ENCODE data around the gene STAT4.

STAT4 gene

GRCh38 chr2:191008286-191008685 is 142.5 kb downstream of the STAT4 start:
- Histone ChIP-seq H3K9me3 (ENCODE audit: insufficient read depth, low read length) (no peaks in the 10 kb centered on the region), H3F3A (ENCODE audit: insufficient read depth) (no peaks in the 10 kb centered on the region), H3K27me3 (ENCODE audit: low read length) (no peaks in the 10 kb centered on the region), H4K20me1 (ENCODE audit: low read depth, low read length) (no peaks in the 10 kb centered on the region), H2AFZ (ENCODE audit: low read depth, low read length, severe bottlenecking) (no peak overlapping the region), H3K9me2 (replicated peaks; ENCODE audit: insufficient read depth, low read length) (no peaks in the 10 kb centered on the region), H3K79me2 (ENCODE audit: insufficient read depth, low read length) (peaks cover 9% of the 10 kb centered on the region; the same call in 1 of the 2 replicates), H3K9ac (ENCODE audit: low read length) (no peak overlapping the region), H3K4me2 (ENCODE audit: low read depth, low read length, poor library complexity, severe bottlenecking) (no peak overlapping the region), H3K36me3 (ENCODE audit: low read length) (peaks cover 15% of the 10 kb centered on the region; the same call in 1 of the 2 replicates), H3K4me3 (ENCODE audit: insufficient read depth, low read length, poor library complexity, severe bottlenecking) (no peak overlapping the region), H3K27ac (ENCODE audit: low read depth, low read length) (no peak overlapping the region)
- TF ChIP-seq EZH2phosphoT487 (conservative IDR thresholded peaks at IDR 0.05; ENCODE audit: low read length): no peak
- TF ChIP-seq, protein P1, sequence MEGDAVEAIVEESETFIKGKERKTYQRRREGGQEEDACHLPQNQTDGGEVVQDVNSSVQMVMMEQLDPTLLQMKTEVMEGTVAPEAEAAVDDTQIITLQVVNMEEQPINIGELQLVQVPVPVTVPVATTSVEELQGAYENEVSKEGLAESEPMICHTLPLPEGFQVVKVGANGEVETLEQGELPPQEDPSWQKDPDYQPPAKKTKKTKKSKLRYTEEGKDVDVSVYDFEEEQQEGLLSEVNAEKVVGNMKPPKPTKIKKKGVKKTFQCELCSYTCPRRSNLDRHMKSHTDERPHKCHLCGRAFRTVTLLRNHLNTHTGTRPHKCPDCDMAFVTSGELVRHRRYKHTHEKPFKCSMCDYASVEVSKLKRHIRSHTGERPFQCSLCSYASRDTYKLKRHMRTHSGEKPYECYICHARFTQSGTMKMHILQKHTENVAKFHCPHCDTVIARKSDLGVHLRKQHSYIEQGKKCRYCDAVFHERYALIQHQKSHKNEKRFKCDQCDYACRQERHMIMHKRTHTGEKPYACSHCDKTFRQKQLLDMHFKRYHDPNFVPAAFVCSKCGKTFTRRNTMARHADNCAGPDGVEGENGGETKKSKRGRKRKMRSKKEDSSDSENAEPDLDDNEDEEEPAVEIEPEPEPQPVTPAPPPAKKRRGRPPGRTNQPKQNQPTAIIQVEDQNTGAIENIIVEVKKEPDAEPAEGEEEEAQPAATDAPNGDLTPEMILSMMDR (IDR thresholded peaks at IDR 0.05; ENCODE audit: insufficient read depth, low read length, poor library complexity, severe bottlenecking): no peak

DNA sequence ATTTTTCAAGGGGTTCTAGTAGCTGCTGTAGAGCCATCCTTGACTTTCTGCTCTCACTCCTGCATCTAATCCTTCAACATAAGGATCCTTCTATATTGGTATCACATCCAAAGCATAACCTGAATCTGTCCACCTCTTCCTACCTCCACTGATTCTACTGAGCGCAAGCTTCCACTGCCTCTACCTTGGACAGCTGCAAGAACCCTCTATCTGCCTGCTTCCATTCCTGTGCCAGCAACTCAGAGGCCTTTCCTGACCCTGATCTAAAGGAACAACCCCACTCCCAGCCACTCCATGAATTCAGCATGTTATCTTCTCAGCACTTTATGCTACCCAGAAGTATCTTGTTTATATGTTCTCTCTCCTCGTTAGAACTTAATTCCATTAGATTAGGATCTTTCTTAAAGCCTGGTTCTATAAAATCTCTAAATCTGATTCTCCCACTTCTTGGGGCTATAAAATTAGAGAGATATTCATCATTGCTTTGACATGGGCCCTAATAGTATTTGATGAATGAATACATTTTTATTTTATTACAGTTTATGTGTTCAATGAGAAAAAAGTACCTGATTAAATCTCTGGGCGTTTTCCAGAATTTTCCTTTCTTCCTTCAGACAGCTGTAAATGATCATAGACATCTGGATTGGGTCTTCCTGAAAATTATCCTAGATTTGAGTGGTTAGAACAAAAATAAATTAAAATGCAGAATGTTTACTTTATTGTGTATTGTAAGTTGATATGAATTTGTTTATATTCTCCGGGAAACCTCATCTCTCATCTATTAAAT is 143.6 kb downstream of the STAT4 start:
- H4K20me1 ChIP-seq (ENCODE audit: low read depth, low read length): no peaks in the 10 kb centered on the region
- no peaks in the 10 kb centered on the region for H3F3A ChIP-seq (ENCODE audit: insufficient read depth)
- no peak overlapping the region for H3K4me2 ChIP-seq (ENCODE audit: low read depth, low read length, poor library complexity, severe bottlenecking)
- H3K27ac ChIP-seq (ENCODE audit: low read depth, low read length): no peak overlapping the region
- H3K79me2 ChIP-seq (ENCODE audit: insufficient read depth, low read length): no peaks in the 10 kb centered on the region
- no peaks in the 10 kb centered on the region for H3K27me3 ChIP-seq (ENCODE audit: low read length)
- H3K4me3 ChIP-seq (ENCODE audit: insufficient read depth, low read length, poor library complexity, severe bottlenecking): no peak overlapping the region
- no peak for TF ChIP-seq EZH2phosphoT487 (conservative IDR thresholded peaks at IDR 0.05; ENCODE audit: low read length)
- TF ChIP-seq, protein P1 (IDR thresholded peaks at IDR 0.05; ENCODE audit: insufficient read depth, low read length, poor library complexity, severe bottlenecking): no peak
- no peaks in the 10 kb centered on the region for H3K9me3 ChIP-seq (ENCODE audit: insufficient read depth, low read length)
- H2AFZ ChIP-seq (ENCODE audit: low read depth, low read length, severe bottlenecking): no peak overlapping the region
- H3K36me3 ChIP-seq (ENCODE audit: low read length): peaks cover 15% of the 10 kb centered on the region; the same call in 1 of the 2 replicates
- no peak overlapping the region for H3K9ac ChIP-seq (ENCODE audit: low read length)
- no peaks in the 10 kb centered on the region for H3K9me2 ChIP-seq (replicated peaks; ENCODE audit: insufficient read depth, low read length)

DNA sequence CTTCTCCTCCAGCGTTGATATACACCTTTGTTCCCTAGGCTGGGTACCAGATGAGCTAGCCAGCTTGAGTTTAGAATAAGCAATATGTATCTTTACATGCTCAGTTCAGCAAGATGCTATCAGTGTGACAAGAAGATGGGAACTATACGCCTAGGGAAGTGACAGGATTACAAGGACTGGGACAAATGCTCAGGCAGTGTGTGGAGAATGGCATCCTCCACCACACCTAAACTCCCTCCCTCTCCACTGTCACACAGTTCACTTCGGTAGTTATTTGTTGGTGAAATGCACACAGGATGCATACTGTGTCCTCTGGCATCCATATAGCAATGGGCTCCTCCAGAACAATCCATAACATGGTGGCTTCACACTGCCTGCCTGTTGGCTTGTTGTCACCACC is 144.5 kb downstream of the STAT4 start:
- H3K4me2 ChIP-seq (ENCODE audit: low read depth, low read length, poor library complexity, severe bottlenecking): no peak overlapping the region
- no peaks in the 10 kb centered on the region for H3K79me2 ChIP-seq (ENCODE audit: insufficient read depth, low read length)
- no peaks in the 10 kb centered on the region for H3K27me3 ChIP-seq (ENCODE audit: low read length)
- H3K9ac ChIP-seq (ENCODE audit: low read length): no peak overlapping the region
- H4K20me1 ChIP-seq (ENCODE audit: low read depth, low read length): no peaks in the 10 kb centered on the region
- TF ChIP-seq, protein P1 (IDR thresholded peaks at IDR 0.05; ENCODE audit: insufficient read depth, low read length, poor library complexity, severe bottlenecking): no peak
- no peak for TF ChIP-seq EZH2phosphoT487 (conservative IDR thresholded peaks at IDR 0.05; ENCODE audit: low read length)
- no peak overlapping the region for H3K4me3 ChIP-seq (ENCODE audit: insufficient read depth, low read length, poor library complexity, severe bottlenecking)
- peaks cover 15% of the 10 kb centered on the region; the same call in 1 of the 2 replicates for H3K36me3 ChIP-seq (ENCODE audit: low read length)
- no peaks in the 10 kb centered on the region for H3K9me2 ChIP-seq (replicated peaks; ENCODE audit: insufficient read depth, low read length)
- no peak overlapping the region for H2AFZ ChIP-seq (ENCODE audit: low read depth, low read length, severe bottlenecking)
- H3K27ac ChIP-seq (ENCODE audit: low read depth, low read length): no peak overlapping the region
- H3K9me3 ChIP-seq (ENCODE audit: insufficient read depth, low read length): no peaks in the 10 kb centered on the region
- no peaks in the 10 kb centered on the region for H3F3A ChIP-seq (ENCODE audit: insufficient read depth)
